ENCODE data around the gene AKR1B1.

DNA sequence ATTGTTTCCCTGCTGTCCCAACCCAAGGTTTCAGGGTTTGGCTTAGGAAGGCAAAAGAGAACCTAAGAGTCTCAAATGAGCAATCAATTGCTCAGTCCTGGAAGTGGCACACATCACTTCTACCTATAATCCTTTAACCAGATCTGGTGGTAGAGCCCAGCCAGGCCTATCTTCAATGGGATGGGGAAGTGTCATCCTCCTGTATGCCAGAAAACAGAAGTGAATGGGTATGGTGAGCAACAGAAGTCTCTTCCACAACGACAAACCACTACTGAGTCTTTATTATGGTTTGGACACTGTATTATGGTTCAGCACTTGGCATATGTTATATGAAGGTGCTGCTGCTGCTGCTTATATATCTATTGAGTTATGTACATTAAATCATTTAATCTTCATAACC lies 3.0 kb upstream of the AKR1B1 start:
- no peak for TF ChIP-seq PATZ1 (tag by site-specific recombination; IDR thresholded peaks at IDR 0.05)
- TF ChIP-seq, protein P1, sequence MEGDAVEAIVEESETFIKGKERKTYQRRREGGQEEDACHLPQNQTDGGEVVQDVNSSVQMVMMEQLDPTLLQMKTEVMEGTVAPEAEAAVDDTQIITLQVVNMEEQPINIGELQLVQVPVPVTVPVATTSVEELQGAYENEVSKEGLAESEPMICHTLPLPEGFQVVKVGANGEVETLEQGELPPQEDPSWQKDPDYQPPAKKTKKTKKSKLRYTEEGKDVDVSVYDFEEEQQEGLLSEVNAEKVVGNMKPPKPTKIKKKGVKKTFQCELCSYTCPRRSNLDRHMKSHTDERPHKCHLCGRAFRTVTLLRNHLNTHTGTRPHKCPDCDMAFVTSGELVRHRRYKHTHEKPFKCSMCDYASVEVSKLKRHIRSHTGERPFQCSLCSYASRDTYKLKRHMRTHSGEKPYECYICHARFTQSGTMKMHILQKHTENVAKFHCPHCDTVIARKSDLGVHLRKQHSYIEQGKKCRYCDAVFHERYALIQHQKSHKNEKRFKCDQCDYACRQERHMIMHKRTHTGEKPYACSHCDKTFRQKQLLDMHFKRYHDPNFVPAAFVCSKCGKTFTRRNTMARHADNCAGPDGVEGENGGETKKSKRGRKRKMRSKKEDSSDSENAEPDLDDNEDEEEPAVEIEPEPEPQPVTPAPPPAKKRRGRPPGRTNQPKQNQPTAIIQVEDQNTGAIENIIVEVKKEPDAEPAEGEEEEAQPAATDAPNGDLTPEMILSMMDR (tag by site-specific recombination; IDR thresholded peaks at IDR 0.05): no peak
- TF ChIP-seq ZBTB21 (tag by site-specific recombination; IDR thresholded peaks at IDR 0.05): no peak
- no peak for TF ChIP-seq ZNF274 (IDR thresholded peaks at IDR 0.05; ENCODE audit: low read length)
- TF ChIP-seq ZNF274 (tag by site-specific recombination; IDR thresholded peaks at IDR 0.05; ENCODE audit: borderline replicate concordance): no peak
- TF ChIP-seq, protein P2, sequence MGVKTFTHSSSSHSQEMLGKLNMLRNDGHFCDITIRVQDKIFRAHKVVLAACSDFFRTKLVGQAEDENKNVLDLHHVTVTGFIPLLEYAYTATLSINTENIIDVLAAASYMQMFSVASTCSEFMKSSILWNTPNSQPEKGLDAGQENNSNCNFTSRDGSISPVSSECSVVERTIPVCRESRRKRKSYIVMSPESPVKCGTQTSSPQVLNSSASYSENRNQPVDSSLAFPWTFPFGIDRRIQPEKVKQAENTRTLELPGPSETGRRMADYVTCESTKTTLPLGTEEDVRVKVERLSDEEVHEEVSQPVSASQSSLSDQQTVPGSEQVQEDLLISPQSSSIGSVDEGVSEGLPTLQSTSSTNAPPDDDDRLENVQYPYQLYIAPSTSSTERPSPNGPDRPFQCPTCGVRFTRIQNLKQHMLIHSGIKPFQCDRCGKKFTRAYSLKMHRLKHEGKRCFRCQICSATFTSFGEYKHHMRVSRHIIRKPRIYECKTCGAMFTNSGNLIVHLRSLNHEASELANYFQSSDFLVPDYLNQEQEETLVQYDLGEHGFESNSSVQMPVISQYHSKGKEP (tag by site-specific recombination; IDR thresholded peaks at IDR 0.05): no peak
- no peak for TF ChIP-seq TRIM28 (IDR thresholded peaks at IDR 0.05; ENCODE audit: borderline replicate concordance, low read length)
- no peak for TF ChIP-seq ZNF624 (tag by site-specific recombination; IDR thresholded peaks at IDR 0.05)
- no peak for TF ChIP-seq ZNF837 (tag by site-specific recombination; IDR thresholded peaks at IDR 0.05)
- TF ChIP-seq, protein P3, sequence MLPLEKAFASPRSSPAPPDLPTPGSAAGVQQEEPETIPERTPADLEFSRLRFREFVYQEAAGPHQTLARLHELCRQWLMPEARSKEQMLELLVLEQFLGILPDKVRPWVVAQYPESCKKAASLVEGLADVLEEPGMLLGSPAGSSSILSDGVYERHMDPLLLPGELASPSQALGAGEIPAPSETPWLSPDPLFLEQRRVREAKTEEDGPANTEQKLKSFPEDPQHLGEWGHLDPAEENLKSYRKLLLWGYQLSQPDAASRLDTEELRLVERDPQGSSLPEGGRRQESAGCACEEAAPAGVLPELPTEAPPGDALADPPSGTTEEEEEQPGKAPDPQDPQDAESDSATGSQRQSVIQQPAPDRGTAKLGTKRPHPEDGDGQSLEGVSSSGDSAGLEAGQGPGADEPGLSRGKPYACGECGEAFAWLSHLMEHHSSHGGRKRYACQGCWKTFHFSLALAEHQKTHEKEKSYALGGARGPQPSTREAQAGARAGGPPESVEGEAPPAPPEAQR (tag by site-specific recombination; IDR thresholded peaks at IDR 0.05): no peak
- TF ChIP-seq, protein P4, sequence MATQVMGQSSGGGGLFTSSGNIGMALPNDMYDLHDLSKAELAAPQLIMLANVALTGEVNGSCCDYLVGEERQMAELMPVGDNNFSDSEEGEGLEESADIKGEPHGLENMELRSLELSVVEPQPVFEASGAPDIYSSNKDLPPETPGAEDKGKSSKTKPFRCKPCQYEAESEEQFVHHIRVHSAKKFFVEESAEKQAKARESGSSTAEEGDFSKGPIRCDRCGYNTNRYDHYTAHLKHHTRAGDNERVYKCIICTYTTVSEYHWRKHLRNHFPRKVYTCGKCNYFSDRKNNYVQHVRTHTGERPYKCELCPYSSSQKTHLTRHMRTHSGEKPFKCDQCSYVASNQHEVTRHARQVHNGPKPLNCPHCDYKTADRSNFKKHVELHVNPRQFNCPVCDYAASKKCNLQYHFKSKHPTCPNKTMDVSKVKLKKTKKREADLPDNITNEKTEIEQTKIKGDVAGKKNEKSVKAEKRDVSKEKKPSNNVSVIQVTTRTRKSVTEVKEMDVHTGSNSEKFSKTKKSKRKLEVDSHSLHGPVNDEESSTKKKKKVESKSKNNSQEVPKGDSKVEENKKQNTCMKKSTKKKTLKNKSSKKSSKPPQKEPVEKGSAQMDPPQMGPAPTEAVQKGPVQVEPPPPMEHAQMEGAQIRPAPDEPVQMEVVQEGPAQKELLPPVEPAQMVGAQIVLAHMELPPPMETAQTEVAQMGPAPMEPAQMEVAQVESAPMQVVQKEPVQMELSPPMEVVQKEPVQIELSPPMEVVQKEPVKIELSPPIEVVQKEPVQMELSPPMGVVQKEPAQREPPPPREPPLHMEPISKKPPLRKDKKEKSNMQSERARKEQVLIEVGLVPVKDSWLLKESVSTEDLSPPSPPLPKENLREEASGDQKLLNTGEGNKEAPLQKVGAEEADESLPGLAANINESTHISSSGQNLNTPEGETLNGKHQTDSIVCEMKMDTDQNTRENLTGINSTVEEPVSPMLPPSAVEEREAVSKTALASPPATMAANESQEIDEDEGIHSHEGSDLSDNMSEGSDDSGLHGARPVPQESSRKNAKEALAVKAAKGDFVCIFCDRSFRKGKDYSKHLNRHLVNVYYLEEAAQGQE (tag by site-specific recombination; IDR thresholded peaks at IDR 0.05): no peak
